C4-2B (cell line): ENCODE results near the gene TSEN54.

Experiments
- CTCF ChIP-seq: fragments of 450-650 bp; conservative IDR thresholded peaks from 2 replicates; pipeline ENCODE4 v1.5.1; 2017; ENCODE audit warnings: mild to moderate bottlenecking
- ZFX ChIP-seq: fragments of 450-650 bp; IDR thresholded peaks from 2 replicates; pipeline ENCODE4 v1.6.1; 2017

DNA sequence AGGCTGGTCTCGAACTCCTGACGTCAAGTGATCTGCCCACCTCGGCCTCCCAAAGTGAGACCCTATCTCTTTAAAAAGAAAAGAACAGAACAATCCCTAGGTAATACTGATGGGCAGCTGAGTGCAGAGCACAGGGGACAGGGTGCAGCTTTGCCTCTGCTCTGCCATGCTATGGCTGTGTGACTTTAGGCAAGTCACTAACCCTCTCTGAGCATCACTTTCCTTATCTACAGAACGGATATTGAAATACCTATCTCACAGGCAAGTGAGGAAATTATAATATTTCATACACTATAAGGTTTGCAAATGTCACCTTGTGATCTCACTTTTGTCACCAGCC, 5.1 kb upstream of the TSEN54 start:
- TF ChIP-seq CTCF, result no peak
- no peak for TF ChIP-seq ZFX
